GM12801 (cell line): ENCODE data around the gene LIPC.

ENCODE experiments used
- TF ChIP-seq, protein P1 (sequence below): IDR thresholded peaks from one replicate; pipeline ENCODE4 v1.5.1; 2011; ENCODE audit warnings: control low read depth; ENCODE audit not compliant: insufficient read length; ENCODE audit errors: extremely low read depth

Gene LIPC

GRCh38 chr15:58547628-58548307 is 116.0 kb downstream of the LIPC start:
- TF ChIP-seq, protein P1, sequence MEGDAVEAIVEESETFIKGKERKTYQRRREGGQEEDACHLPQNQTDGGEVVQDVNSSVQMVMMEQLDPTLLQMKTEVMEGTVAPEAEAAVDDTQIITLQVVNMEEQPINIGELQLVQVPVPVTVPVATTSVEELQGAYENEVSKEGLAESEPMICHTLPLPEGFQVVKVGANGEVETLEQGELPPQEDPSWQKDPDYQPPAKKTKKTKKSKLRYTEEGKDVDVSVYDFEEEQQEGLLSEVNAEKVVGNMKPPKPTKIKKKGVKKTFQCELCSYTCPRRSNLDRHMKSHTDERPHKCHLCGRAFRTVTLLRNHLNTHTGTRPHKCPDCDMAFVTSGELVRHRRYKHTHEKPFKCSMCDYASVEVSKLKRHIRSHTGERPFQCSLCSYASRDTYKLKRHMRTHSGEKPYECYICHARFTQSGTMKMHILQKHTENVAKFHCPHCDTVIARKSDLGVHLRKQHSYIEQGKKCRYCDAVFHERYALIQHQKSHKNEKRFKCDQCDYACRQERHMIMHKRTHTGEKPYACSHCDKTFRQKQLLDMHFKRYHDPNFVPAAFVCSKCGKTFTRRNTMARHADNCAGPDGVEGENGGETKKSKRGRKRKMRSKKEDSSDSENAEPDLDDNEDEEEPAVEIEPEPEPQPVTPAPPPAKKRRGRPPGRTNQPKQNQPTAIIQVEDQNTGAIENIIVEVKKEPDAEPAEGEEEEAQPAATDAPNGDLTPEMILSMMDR: no peak

DNA sequence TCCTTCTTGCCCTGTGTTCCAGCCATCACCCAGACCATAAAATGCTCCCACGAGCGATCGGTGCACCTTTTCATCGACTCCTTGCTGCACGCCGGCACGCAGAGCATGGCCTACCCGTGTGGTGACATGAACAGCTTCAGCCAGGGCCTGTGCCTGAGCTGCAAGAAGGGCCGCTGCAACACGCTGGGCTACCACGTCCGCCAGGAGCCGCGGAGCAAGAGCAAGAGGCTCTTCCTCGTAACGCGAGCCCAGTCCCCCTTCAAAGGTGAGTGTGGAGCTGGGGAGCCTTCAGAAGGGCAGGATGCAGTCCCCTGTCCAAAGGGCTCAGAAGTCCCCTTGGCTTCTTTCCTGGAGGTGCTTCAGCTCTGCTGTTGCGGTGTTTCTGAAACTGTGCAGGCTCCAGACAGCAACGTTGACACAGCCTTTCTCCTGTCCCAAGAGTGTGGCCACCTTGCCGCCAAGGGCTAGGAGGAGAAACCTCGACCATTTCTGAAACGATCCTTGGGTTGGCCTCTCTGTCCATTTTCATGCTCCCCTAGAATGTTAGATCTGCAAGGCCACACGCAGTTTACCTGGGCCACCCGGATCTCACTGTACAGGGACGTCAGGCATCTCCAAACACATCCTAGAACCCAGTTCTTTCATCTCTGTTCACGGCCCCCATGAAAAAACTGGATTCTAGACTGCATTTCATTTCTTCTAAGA is 116.7 kb downstream of the LIPC start:
- TF ChIP-seq, protein P1: no peak

- TF ChIP-seq, protein P1: no peak
Measured at GRCh38 chr15:58549013-58549784, 117.4 kb downstream of the LIPC start.

- TF ChIP-seq, protein P1: no peak
Measured at GRCh38 chr15:58549785-58550074, 117.9 kb downstream of the LIPC start.

GRCh38 chr15:58551084-58551763 is 119.4 kb downstream of the LIPC start:
- TF ChIP-seq, protein P1: no peak

GRCh38 chr15:58551764-58552504 is 120.1 kb downstream of the LIPC start:
- TF ChIP-seq, protein P1: no peak
